Liver (tissue), 3 donors: Measurements from ENCODE around the gene CFAP97D2.

Experiments
- EGR1 ChIP-seq, 2 donors: IDR thresholded peaks; 2 replicates each; pipeline ENCODE4 v1.6.1; 2016 to 2018; ENCODE audit warnings: antibody characterized with exemption in 2 of 2, low read depth in 2 of 2
- FOXA1 ChIP-seq: IDR thresholded peaks from 2 replicates; pipeline ENCODE4 v1.6.1; 2016; ENCODE audit warnings: antibody characterized with exemption
- GABPA ChIP-seq, 2 donors: IDR thresholded peaks in 1 of 2; conservative IDR thresholded peaks in 1 of 2; 2 replicates each; pipeline ENCODE4 v1.6.1; 2016; ENCODE audit warnings: antibody characterized with exemption in 2 of 2, mild to moderate bottlenecking in 1 of 2, moderate library complexity in 1 of 2
- HNF4G ChIP-seq: IDR thresholded peaks from 2 replicates; pipeline ENCODE4 v1.6.1; 2016; ENCODE audit warnings: antibody characterized with exemption
- JUND ChIP-seq, 2 donors: IDR thresholded peaks; 2 replicates each; pipeline ENCODE4 v1.6.1; 2016; ENCODE audit warnings: antibody characterized with exemption in 2 of 2
- NR2F2 ChIP-seq: IDR thresholded peaks from 2 replicates; pipeline ENCODE4 v1.6.1; 2016; ENCODE audit warnings: antibody characterized with exemption
- RAD21 ChIP-seq, 2 donors: IDR thresholded peaks; 2 replicates each; pipeline ENCODE4 v1.6.1; 2016; ENCODE audit warnings: antibody characterized with exemption in 2 of 2, mild to moderate bottlenecking in 2 of 2
- SP1 ChIP-seq: IDR thresholded peaks from 2 replicates; pipeline ENCODE4 v1.6.1; 2018; ENCODE audit warnings: antibody characterized with exemption, mild to moderate bottlenecking
- TAF1 ChIP-seq: conservative IDR thresholded peaks from 2 replicates; pipeline ENCODE4 v1.6.1; 2016; ENCODE audit warnings: antibody characterized with exemption, mild to moderate bottlenecking
- TF ChIP-seq, protein P1 (sequence below): fragments of 150-350 bp; IDR thresholded peaks from 2 replicates; pipeline ENCODE4 v1.5.1; 2017; ENCODE audit warnings: improper control_type of control experiment, low read depth, low read length; ENCODE audit not compliant: missing input control
- TF ChIP-seq, protein P2 (sequence below): IDR thresholded peaks from 2 replicates; pipeline ENCODE4 v1.6.1; 2016; ENCODE audit warnings: antibody characterized with exemption, mild to moderate bottlenecking
- TF ChIP-seq, protein P3 (sequence below): IDR thresholded peaks from 2 replicates; pipeline ENCODE4 v1.6.1; 2016; ENCODE audit warnings: antibody characterized with exemption
- donor health status: healthy.
- donor health status: healthy.

DNA sequence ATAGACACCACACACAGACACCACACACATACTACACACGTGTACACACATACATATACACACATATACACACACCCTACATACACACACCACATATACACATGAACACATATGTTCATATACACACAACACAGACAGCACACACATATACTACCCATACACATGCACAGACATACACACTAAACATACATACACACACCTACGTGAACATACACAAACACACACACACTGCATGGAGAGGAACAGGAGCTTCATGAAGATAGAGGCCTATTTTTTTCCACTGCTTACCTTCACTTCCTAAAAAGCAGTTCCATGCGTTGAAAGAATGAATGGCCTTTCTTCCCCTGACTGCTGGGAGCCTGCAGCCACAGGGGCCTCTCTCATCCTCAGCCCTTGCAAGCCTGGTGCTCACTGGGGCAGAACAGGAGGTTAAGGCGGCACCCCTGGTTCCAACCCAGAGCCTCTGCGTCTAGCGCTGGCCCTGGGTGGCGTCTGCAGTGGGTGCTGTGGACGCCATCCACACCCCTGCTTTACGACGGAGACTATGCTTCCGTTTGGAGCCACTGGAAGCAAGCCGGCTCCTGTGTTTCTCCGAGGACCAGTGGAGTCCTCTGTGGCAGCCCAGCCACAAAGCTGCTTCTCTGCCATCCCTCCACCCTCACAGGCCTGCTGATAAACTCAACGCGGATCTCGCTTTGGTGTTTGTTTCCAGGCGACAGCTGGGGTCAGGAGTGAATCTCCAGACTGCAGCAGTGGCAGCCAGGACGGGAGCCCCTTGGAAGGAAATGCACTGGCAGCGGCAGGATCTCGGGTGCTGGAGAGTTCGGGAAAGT lies 44.7 kb upstream of the CFAP97D2 start:
- no peak for TF ChIP-seq GABPA (IDR thresholded peaks at IDR 0.05 in 1 of 2, conservative IDR thresholded peaks at IDR 0.05 in 1 of 2)
- TF ChIP-seq, protein P1, sequence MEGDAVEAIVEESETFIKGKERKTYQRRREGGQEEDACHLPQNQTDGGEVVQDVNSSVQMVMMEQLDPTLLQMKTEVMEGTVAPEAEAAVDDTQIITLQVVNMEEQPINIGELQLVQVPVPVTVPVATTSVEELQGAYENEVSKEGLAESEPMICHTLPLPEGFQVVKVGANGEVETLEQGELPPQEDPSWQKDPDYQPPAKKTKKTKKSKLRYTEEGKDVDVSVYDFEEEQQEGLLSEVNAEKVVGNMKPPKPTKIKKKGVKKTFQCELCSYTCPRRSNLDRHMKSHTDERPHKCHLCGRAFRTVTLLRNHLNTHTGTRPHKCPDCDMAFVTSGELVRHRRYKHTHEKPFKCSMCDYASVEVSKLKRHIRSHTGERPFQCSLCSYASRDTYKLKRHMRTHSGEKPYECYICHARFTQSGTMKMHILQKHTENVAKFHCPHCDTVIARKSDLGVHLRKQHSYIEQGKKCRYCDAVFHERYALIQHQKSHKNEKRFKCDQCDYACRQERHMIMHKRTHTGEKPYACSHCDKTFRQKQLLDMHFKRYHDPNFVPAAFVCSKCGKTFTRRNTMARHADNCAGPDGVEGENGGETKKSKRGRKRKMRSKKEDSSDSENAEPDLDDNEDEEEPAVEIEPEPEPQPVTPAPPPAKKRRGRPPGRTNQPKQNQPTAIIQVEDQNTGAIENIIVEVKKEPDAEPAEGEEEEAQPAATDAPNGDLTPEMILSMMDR, result no peak
- TF ChIP-seq, protein P2, sequence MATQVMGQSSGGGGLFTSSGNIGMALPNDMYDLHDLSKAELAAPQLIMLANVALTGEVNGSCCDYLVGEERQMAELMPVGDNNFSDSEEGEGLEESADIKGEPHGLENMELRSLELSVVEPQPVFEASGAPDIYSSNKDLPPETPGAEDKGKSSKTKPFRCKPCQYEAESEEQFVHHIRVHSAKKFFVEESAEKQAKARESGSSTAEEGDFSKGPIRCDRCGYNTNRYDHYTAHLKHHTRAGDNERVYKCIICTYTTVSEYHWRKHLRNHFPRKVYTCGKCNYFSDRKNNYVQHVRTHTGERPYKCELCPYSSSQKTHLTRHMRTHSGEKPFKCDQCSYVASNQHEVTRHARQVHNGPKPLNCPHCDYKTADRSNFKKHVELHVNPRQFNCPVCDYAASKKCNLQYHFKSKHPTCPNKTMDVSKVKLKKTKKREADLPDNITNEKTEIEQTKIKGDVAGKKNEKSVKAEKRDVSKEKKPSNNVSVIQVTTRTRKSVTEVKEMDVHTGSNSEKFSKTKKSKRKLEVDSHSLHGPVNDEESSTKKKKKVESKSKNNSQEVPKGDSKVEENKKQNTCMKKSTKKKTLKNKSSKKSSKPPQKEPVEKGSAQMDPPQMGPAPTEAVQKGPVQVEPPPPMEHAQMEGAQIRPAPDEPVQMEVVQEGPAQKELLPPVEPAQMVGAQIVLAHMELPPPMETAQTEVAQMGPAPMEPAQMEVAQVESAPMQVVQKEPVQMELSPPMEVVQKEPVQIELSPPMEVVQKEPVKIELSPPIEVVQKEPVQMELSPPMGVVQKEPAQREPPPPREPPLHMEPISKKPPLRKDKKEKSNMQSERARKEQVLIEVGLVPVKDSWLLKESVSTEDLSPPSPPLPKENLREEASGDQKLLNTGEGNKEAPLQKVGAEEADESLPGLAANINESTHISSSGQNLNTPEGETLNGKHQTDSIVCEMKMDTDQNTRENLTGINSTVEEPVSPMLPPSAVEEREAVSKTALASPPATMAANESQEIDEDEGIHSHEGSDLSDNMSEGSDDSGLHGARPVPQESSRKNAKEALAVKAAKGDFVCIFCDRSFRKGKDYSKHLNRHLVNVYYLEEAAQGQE, result no peak
- TF ChIP-seq RAD21 (IDR thresholded peaks at IDR 0.05), result no peak
- TF ChIP-seq TAF1, result no peak
- no peak for TF ChIP-seq JUND (IDR thresholded peaks at IDR 0.05)
- no peak for TF ChIP-seq NR2F2
- no peak for TF ChIP-seq SP1
- no peak for TF ChIP-seq EGR1 (IDR thresholded peaks at IDR 0.05; ENCODE audit: low read depth in 2 of 2)
- TF ChIP-seq, protein P3, sequence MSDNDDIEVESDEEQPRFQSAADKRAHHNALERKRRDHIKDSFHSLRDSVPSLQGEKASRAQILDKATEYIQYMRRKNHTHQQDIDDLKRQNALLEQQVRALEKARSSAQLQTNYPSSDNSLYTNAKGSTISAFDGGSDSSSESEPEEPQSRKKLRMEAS, result no peak
- TF ChIP-seq FOXA1, result no peak
- TF ChIP-seq HNF4G, result no peak
